ENCODE measurements around the gene ACAD11.

GRCh38 chr3:132573797-132574211 lies 85.8 kb downstream of the ACAD11 start:
- TF ChIP-seq ZNF274 (IDR thresholded peaks at IDR 0.05; ENCODE audit: borderline replicate concordance, low read depth, low read length) (no peak), UBTF (IDR thresholded peaks at IDR 0.05; ENCODE audit: borderline replicate concordance in 1 of 2, low read depth in 2 of 2, low read length in 2 of 2) (no peak), MAFK (IDR thresholded peaks at IDR 0.05; ENCODE audit: low read length) (no peak), NBN (IDR thresholded peaks at IDR 0.05; ENCODE audit: low read depth) (no peak), CTCF (IDR thresholded peaks at IDR 0.05 in 2 of 3, conservative IDR thresholded peaks at IDR 0.05 in 1 of 3; ENCODE audit: insufficient read depth in 2 of 3, low read depth in 1 of 3, low read length in 3 of 3) (no peak), SMAD3 (CRISPR knock-in tag; conservative IDR thresholded peaks at IDR 0.05) (no peak), ATF4 (CRISPR knock-in tag; IDR thresholded peaks at IDR 0.05) (no peak), TRIM24 (IDR thresholded peaks at IDR 0.05) (no peak), TCF7L2 (IDR thresholded peaks at IDR 0.05; ENCODE audit: low read depth, low read length) (no peak), HBP1 (CRISPR knock-in tag; IDR thresholded peaks at IDR 0.05) (no peak), TFE3 (CRISPR knock-in tag; IDR thresholded peaks at IDR 0.05) (no peak)
